Liver (tissue), 9 donors: ENCODE results near the gene CFAP57. TPM values are rescaled to one million over a fixed set of nuclear protein-coding genes. Genes with fewer than 3 reads are reported as not detected.

ENCODE experiments used
- DNase-seq: peaks from one replicate; pipeline ENCODE4 v3.0.0-alpha.2; 2017; ENCODE audit warnings: low spot score
- H3K27ac ChIP-seq, 2 donors: one replicate each; pipeline ENCODE4 v1.7.0; 2013; ENCODE audit warnings: inconsistent platforms in 2 of 2, low read length in 2 of 2, control low read depth in 1 of 2, low read depth in 1 of 2, mild to moderate bottlenecking in 1 of 2
- H3K27me3 ChIP-seq, 4 donors: one replicate each; pipeline versions ENCODE4 v1.6.1 to v1.7.0; 2013; ENCODE audit warnings: low read length in 3 of 4, inconsistent platforms in 1 of 4, mild to moderate bottlenecking in 1 of 4, moderate library complexity in 1 of 4; ENCODE audit not compliant: control insufficient read depth in 4 of 4, insufficient read depth in 4 of 4
- H3K36me3 ChIP-seq, 4 donors: one replicate each; pipeline versions ENCODE4 v1.6.1 to v1.7.0; 2013; ENCODE audit warnings: low read length in 3 of 4, mild to moderate bottlenecking in 3 of 4, low read depth in 1 of 4, moderate library complexity in 1 of 4; ENCODE audit not compliant: control insufficient read depth in 4 of 4, insufficient read depth in 3 of 4
- H3K4me1 ChIP-seq, 4 donors: one replicate each; pipeline versions ENCODE4 v1.6.1 to v1.7.0; 2013; ENCODE audit warnings: low read length in 3 of 4, mild to moderate bottlenecking in 3 of 4, moderate library complexity in 1 of 4; ENCODE audit not compliant: control insufficient read depth in 4 of 4, insufficient read depth in 4 of 4
- H3K4me3 ChIP-seq, 3 donors: one replicate each; pipeline versions ENCODE4 v1.6.1 to v1.7.0; 2013; ENCODE audit warnings: low read length in 3 of 3, control low read depth in 1 of 3, low read depth in 1 of 3, mild to moderate bottlenecking in 1 of 3
- H3K9ac ChIP-seq, 2 donors: one replicate each; pipeline ENCODE4 v1.7.0; 2013; ENCODE audit warnings: low read length in 2 of 2, mild to moderate bottlenecking in 2 of 2, moderate library complexity in 2 of 2, control low read depth in 1 of 2, low read depth in 1 of 2
- H3K9me3 ChIP-seq, 4 donors: one replicate each; pipeline versions ENCODE4 v1.6.1 to v1.7.0; 2013; ENCODE audit warnings: low read length in 3 of 4; ENCODE audit not compliant: control insufficient read depth in 4 of 4
- ATF3 ChIP-seq: IDR thresholded peaks from 2 replicates; pipeline ENCODE4 v1.6.1; 2016; ENCODE audit warnings: antibody characterized with exemption
- CTCF ChIP-seq: fragments of 150-350 bp; IDR thresholded peaks from 2 replicates; pipeline ENCODE4 v1.5.1; 2017; ENCODE audit warnings: improper control_type of control experiment, low read depth, low read length; ENCODE audit not compliant: missing input control
- EGR1 ChIP-seq, 2 donors: IDR thresholded peaks; 2 replicates each; pipeline ENCODE4 v1.6.1; 2016 to 2018; ENCODE audit warnings: antibody characterized with exemption in 2 of 2, low read depth in 2 of 2
- FOXA1 ChIP-seq: IDR thresholded peaks from 2 replicates; pipeline ENCODE4 v1.6.1; 2016; ENCODE audit warnings: antibody characterized with exemption
- FOXA2 ChIP-seq: IDR thresholded peaks from 2 replicates; pipeline ENCODE4 v1.6.1; 2016; ENCODE audit warnings: antibody characterized with exemption
- GABPA ChIP-seq, 2 donors: IDR thresholded peaks in 1 of 2; conservative IDR thresholded peaks in 1 of 2; 2 replicates each; pipeline ENCODE4 v1.6.1; 2016; ENCODE audit warnings: antibody characterized with exemption in 2 of 2, mild to moderate bottlenecking in 1 of 2, moderate library complexity in 1 of 2
- HNF4A ChIP-seq, 2 donors: conservative IDR thresholded peaks; 2 replicates each; pipeline ENCODE4 v1.6.1; 2016; ENCODE audit warnings: antibody characterized with exemption in 2 of 2, mild to moderate bottlenecking in 2 of 2
- HNF4G ChIP-seq: IDR thresholded peaks from 2 replicates; pipeline ENCODE4 v1.6.1; 2016; ENCODE audit warnings: antibody characterized with exemption
- JUND ChIP-seq, 2 donors: IDR thresholded peaks; 2 replicates each; pipeline ENCODE4 v1.6.1; 2016; ENCODE audit warnings: antibody characterized with exemption in 2 of 2
- MAX ChIP-seq: IDR thresholded peaks from 2 replicates; pipeline ENCODE4 v1.6.1; 2016; ENCODE audit warnings: antibody characterized with exemption
- NR2F2 ChIP-seq: IDR thresholded peaks from 2 replicates; pipeline ENCODE4 v1.6.1; 2016; ENCODE audit warnings: antibody characterized with exemption
- RAD21 ChIP-seq, 2 donors: IDR thresholded peaks; 2 replicates each; pipeline ENCODE4 v1.6.1; 2016; ENCODE audit warnings: antibody characterized with exemption in 2 of 2, mild to moderate bottlenecking in 2 of 2
- REST ChIP-seq: IDR thresholded peaks from 2 replicates; pipeline ENCODE4 v1.6.1; 2016; ENCODE audit warnings: antibody characterized with exemption, mild to moderate bottlenecking
- RXRA ChIP-seq, 2 donors: IDR thresholded peaks; 2 replicates each; pipeline ENCODE4 v1.6.1; 2017 to 2018; ENCODE audit warnings: antibody characterized with exemption in 2 of 2, mild to moderate bottlenecking in 1 of 2
- SP1 ChIP-seq: IDR thresholded peaks from 2 replicates; pipeline ENCODE4 v1.6.1; 2018; ENCODE audit warnings: antibody characterized with exemption, mild to moderate bottlenecking
- TAF1 ChIP-seq: conservative IDR thresholded peaks from 2 replicates; pipeline ENCODE4 v1.6.1; 2016; ENCODE audit warnings: antibody characterized with exemption, mild to moderate bottlenecking
- YY1 ChIP-seq: IDR thresholded peaks from 2 replicates; pipeline ENCODE4 v1.6.1; 2016; ENCODE audit warnings: antibody characterized with exemption, mild to moderate bottlenecking
- ZBTB33 ChIP-seq: IDR thresholded peaks from 2 replicates; pipeline ENCODE4 v1.6.1; 2016; ENCODE audit warnings: antibody characterized with exemption
- WGBS: extraction: QIAGEN DNeasy Blood & Tissue Kit; methylation state at CpG from one replicate; pipeline ENCODE4 v1.1.7; 2013; 5-methylcytosine and 5-hydroxymethylcytosine counted together
- polyA plus RNA-seq, 2 donors: library from polyadenylated mRNA; stranded (reverse) in 1 of 2; unstranded in 1 of 2; fragments of 200-250 nt in 1 of 2; fragments of >200 nt in 1 of 2; fragmentation: Nextera tagmentation in 1 of 2; extraction: Ambion mirVana in 1 of 2; gene quantifications; one replicate each; pipeline versions ENCODE4 v1.2.1 to v1.2.3, GENCODE V29; 2013 to 2015
- total RNA-seq, 2 donors: library from RNA; depleted of rRNA; stranded (reverse); fragments of >200 nt; gene quantifications; one replicate each; pipeline ENCODE4 v1.2.3, GENCODE V29; 2014
- donor health status: healthy.
- donor health status: healthy.
- donor health status: healthy.
- donor health status: healthy.
- donor health status: healthy.

The CFAP57 gene
- total and polyA plus RNA-seq, 4 donors = under 0.01 to 14.5 (median 0.10) TPM

- WGBS = 92% methylated on average over 4 of the region's 4 CpGs
- TF ChIP-seq MAX (no peak), FOXA2 (no peak), HNF4G (no peak), FOXA1 (no peak), GABPA (IDR thresholded peaks at IDR 0.05 in 1 of 2, conservative IDR thresholded peaks at IDR 0.05 in 1 of 2) (no peak), ATF3 (no peak), JUND (IDR thresholded peaks at IDR 0.05) (no peak), REST (no peak), SP1 (no peak), RXRA (IDR thresholded peaks at IDR 0.05) (no peak), ZBTB33 (no peak), HNF4A (conservative IDR thresholded peaks at IDR 0.05) (no peak), EGR1 (IDR thresholded peaks at IDR 0.05; ENCODE audit: low read depth in 2 of 2) (no peak), RAD21 (IDR thresholded peaks at IDR 0.05) (no peak)
- no peak overlapping the region for H3K9ac ChIP-seq
- no peaks in the 10 kb centered on the region for H3K9me3 ChIP-seq
- no peaks in the 10 kb centered on the region for H3K36me3 ChIP-seq
- H3K4me3 ChIP-seq = no peak overlapping the region
- H3K27ac ChIP-seq = no peak overlapping the region
- H3K27me3 ChIP-seq = no peaks in the 10 kb centered on the region
- no peak for DNase-seq
- H3K4me1 ChIP-seq = peaks cover 8 to 38% (median 32%) of the 10 kb centered on the region in 4 donors
Measured at GRCh38 chr1:43253173-43253572, 81.0 kb downstream of the CFAP57 start.

- H3K4me3 ChIP-seq = no peak overlapping the region
- peak; percentile 19 for DNase-seq
- H3K9ac ChIP-seq = no peak overlapping the region
- peaks cover 11 to 43% (median 37%) of the 10 kb centered on the region in 4 donors for H3K4me1 ChIP-seq
- 95% methylated on average over 8 of the region's 8 CpGs for WGBS
- H3K27me3 ChIP-seq = no peaks in the 10 kb centered on the region
- no peak overlapping the region for H3K27ac ChIP-seq
- no peaks in the 10 kb centered on the region for H3K9me3 ChIP-seq
- no peaks in the 10 kb centered on the region for H3K36me3 ChIP-seq
- TF ChIP-seq JUND (IDR thresholded peaks at IDR 0.05) (no peak), ZBTB33 (no peak), TAF1 (no peak), FOXA2 (no peak), RXRA (IDR thresholded peaks at IDR 0.05) (no peak), EGR1 (IDR thresholded peaks at IDR 0.05; ENCODE audit: low read depth in 2 of 2) (no peak), CTCF (no peak), HNF4G (no peak), SP1 (no peak), MAX (no peak), ATF3 (no peak), NR2F2 (no peak), FOXA1 (no peak), RAD21 (IDR thresholded peaks at IDR 0.05) (no peak), GABPA (IDR thresholded peaks at IDR 0.05 in 1 of 2, conservative IDR thresholded peaks at IDR 0.05 in 1 of 2) (no peak), YY1 (no peak), HNF4A (conservative IDR thresholded peaks at IDR 0.05) (no peak)
Measured at GRCh38 chr1:43253876-43254275, 81.7 kb downstream of the CFAP57 start.
